GDM1 (cell line): ENCODE data around the gene PYROXD2.
"Not testable (repeated sequence)": the region's sequence is repeated elsewhere in the genome, so short reads cannot be mapped to it uniquely, and the experiment has no call there.

Experiments
- DNase-seq: peaks from one replicate; lab custom pipeline; 2025; lab: John Stamatoyannopoulos, UW

PYROXD2 gene

DNA sequence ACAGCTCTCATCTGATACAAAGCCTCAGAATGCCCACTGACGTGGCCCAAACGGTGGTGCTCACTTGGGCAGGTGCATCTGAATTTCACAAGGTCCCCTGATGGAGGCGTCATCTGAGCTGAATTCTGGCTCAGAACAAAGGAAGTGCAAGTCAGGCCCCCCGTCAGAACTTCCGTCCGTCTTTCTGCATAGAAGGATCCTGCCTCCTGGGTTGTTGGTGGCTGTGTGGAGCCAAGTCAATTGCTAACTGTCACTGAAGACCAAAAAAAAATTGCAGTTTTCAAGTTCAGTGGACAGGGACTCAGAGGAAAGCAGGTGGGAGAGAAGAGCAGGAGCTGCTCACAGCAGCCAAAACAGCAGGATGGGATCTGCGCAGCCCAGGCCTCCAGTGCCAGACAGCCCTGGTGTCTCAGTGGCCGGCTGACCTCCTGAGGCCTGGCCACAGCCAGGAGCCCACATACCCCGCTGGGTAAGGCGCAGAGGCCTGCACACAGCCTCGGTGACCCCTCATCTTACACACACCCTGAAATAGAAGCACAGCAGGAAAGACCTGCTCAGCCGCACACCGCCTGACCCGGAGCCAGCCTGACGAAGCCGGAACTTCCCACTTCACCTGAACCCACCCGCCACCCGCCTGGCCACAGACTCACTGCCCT is 49.4 kb downstream of the PYROXD2 start:
- DNase-seq, result no peak

DNA sequence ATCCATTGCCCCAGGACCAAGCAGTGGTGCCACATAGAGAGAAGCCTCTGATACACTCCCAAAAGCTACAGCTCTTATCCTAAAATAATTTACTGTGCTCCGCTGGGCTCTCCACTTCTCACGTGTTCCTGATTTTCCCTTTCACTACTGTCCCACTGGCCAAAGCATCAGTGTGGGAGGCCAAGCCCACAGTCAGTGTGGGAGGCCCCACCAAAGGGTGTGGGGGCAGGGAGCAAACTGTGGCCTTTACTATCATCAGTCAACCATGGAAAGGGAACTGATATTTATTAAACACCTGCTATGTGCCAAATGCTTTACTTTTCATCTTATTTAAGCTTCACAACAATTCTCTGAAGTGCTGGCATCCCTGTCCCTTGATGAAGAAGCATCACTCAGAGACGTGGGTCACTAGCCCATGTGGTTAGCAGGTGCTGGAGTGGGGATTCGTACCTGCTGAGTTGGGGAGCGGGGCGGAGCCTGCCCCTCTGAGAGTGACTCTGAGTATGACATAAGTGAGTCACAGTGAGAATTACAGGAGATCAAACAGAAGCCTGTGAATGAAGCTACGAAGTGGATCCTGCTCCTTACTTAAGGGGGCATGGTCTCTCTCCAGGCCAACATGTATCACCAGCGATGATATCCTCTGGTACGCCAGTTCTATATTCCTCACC is 50.4 kb downstream of the PYROXD2 start:
- no peak for DNase-seq

DNA sequence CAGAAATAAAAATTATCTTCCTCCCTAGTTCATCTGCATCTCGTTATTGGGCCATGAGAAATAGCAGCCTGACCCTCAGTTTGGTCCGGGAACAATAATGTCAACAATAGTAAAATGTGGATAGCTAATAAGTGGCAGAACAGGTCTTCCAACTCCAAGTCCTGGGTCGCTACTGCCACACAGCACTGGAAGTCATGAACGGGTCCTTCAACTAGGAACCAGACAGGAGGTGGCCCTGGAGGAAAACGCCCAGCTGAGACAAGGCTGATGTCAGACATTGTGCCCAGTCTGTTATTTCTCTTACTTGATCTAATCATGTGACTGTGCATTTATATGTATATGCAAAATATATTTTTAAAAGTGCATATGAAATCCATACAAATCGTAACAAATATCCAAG is 51.8 kb downstream of the PYROXD2 start:
- no peak for DNase-seq

DNA sequence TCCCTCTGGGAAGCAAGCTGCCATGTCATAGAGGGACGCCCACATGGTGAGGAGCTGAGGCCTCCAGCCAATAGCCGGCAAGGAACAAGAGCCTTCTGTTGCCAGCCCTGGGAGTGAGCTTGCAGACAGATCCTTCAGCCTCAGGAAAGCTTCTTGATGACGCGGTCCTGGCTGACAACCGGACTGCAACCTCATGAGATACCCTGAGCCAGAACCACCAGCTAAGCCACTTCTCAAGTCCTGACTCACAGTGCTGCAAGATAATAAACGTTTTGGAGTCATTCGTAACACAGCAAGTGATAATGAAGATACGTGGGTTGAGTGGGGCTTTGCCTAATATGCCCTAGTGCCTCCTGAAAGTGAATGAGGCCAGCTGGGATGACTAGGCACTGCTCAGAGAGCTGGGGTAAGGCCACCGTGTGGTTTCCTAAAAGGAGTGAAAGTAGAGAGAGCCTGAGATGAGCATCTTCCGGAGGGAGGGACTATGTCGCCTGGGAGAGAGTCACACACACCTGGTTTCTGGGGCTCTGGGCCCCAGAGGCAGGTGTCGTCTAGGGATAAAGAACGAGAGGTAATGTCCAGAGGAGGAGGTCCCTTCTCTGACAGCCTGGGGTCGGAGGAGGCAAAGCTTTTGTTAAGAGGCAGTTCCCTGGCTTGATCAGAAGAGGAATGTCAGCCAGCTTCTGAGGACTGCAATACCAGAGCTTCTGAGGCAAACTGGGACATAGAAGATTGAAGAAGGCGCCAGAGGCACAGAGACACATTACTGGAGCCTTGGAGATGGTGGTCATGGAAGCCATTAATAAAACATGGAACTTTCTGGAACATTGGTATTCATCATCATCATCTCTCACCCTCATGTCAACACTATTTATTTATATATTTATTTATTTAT is 53.6 kb downstream of the PYROXD2 start:
- DNase-seq, result no peak

DNA sequence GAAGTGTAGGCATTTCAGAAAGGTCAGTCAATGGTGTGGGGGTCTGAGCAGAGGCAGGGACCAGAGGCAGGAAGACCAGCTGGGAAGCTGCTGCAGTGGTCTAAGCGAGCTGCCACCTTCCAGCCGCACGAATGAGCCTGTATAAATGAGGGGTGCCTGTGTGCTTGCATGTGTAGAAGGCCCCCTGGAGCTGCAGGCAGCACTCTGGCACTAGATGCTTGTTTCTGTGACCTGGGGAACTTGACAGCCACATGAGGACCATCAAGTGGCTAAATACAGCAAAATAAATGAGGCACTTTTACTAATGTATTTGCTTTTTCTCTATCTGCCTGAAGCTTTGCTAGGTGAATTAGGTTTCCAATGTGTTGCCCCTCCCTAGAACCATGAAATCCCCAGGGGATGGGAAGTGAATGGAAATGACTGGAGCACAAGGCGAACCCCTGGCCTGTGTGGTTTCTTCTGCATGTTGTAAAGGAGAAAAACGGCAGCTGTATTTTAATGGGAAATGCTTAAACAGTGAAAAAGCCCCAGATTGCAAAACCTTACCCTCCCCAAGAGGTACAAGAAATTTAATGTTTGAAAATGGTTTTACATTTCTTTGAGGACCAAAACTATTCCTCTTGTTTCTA is 57.7 kb downstream of the PYROXD2 start:
- DNase-seq, result no peak

DNA sequence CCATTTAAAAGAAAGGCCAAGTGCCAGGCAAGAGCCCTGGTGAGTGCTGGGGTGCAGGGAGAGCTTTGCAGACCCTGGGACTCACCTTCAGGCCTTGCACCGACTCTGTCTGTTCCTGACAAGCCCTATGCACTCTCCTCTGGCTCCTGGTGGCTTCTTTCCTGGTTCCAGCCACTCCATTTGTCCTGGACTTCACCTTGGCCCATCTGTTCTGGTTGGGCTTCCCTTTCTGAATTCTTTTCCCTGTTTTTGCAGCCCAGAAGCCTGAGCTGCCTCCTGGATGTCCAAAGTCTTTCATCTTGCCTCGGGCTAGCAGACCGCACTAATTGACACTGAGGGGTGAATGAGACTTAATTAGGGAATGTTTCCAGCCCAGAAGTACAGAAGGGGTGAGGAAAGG is 60.5 kb downstream of the PYROXD2 start:
- no peak for DNase-seq

DNA sequence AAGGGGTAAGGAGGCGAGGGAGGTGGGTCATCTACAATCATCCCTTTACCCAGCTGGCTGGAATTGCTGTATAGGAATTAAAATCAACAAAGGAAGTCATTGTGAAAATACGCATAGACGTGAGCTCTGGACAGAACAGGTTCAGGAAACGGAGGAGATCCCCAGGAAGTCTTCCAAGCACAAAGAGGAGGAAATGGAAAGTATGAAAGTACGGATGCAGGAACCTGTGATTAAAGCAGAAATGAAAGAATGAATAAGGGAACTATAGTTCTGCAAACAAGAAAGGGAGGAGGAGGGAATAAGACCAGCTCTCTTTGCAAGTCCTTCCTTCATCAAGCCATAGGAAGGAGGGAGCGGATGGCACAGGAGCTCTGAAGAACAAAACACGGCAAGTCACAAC is 61.8 kb downstream of the PYROXD2 start:
- DNase-seq, result no peak

DNA sequence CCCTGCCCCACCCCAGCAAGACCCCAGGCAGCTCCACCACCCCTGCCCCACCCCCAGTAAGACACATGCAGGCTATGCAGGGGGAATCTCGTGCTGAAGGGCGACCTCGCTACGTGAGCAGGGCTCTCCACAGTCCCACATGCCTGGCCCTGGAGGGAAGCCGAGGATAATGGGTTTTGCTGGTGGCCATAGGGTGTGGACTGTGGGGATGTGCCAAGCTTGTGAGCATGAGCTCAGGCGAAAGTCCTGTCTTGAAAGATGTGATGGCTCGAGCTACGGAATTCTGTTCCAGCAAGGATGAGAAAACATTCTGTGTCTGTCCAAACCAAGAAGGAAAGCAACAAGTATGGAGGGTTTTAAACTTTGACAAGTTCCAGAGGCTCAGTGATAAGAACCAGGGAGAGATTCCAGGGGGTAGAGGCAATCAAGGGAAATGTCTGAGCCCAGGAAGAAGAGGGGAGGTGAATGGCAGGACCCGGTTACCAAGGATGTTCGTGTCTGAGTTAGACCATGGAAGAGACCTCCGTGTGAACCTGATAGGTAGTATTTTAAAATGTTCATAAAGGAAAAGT is 63.1 kb downstream of the PYROXD2 start:
- DNase-seq, result no peak

DNA sequence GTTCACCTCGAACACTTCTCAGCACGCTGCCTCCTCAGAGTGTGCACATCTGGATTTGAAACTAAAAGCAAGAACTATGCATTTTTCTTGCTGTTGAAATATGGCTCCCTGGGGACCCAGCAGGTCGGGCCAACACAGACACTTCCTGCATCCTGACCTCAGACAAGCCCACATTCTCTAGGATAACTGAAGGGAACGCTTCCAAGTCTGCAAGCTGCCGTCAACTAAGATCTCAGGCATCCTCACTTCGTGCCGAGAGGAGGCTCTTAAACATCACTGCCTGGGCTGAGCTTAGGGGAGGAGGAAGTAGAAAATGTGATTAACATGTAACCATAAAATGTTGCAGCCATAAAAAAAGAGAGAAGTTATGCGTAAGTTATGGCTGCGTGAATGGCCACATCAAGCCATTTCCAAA is 65.5 kb downstream of the PYROXD2 start:
- DNase-seq, result no peak

DNA sequence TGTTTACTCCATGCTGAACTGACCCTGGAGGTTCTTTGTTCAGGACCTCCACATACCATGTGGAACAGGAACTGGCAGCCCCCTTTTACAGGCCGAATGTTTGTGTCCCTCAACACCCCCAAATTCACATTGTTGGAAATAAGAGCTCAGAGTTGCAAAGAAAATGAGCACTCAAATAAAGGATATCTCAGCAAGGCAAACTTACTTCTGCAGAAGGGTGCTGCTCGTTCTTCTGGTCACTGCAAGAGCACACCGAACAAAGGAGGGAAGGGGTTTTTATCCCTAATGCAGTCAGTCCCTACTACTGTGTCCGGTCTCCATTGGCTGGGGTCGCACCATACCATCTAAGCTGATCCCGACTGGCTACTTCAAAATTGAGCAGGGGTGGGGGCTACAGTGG is 68.1 kb downstream of the PYROXD2 start:
- no peak for DNase-seq

DNA sequence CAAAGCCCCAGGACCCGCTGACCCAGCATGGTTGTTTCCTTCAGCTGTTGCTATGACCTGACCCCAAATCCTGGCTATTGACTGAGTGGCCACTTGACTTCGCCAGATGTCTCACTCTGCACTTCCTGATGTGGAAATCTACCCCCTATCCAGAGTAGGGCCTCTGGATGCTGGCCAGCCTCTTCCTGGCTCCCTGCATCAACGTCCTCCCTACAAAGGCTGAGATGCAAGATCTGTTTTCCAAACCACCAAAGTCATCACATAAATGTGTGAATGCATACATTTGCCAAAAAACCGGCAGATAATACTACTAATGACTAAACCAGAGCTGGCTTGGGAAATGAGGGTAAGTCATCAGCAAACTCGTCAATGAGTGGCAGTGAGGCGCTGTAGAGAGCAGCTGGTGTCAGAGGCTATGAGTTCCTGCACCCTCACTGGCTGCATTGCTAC is 70.4 kb downstream of the PYROXD2 start:
- no peak for DNase-seq

DNA sequence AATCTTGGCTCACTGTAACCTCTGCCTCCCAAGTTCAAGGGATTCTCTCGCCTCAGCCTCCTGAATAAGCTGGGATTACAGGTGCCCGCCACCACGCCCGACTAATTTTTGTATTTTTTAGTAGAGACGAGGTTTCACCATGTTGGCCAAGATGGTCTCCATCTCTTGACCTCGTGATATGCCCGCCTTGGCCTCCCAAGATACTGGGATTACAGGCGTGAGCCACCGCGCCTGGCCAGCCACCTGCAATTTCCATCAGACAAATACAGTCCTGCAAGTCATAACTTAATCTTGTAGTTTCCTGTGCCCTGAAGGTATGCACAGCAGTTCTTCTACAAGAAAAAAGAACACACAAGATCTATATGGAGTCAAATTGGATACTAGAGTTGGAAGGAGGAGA is 73.3 kb downstream of the PYROXD2 start:
- not testable (repeated sequence) for DNase-seq

DNA sequence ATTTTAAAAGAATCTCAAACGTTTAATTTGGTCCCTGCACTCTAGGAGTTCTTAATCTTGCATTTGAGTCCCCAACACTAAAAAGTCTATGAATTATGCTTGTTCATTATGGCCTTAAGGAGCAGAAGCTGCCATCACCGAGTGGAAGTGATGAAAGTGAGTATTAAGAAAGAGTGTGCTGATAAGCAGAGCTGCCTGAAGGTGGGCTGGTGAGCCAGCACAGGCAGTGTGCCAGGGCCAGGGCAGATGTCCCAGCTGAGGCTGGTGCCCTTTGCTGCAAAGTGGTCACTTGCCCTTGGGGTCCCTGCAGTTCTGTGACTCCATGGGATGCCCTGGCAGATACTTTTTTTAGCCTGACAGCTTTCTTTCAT is 74.1 kb downstream of the PYROXD2 start:
- no peak for DNase-seq

DNA sequence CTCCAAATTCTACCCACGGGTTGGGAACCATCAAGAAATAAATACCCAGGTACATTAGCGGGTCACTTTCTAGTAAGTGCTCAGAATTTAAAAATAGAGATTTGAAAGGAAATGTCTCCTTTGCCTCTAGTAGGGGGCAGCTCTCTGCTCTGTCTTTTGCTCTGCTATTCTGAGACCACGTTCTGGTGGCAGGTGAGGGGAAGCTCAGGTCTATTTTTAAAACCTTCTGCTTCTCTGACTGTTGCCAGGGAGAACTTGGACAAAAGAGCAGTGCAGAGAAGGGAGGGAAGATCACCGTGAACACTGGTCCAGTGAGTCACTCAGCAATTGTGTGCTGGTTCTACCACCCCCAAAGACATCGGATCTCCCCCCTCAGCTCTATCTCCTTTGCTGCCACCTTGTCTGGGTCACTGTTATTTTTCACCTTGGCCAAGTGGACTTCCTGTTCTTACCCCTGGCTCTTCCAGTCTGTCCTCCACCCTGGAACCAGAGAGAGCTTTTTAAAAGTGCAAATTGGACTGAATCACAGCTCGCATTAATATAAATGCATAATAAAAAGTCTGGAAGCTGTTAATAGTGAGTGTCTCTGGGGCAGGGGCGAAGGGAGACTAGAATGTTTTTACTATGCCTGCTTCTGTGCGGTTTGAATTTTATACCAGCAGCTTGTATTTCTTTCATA is 74.6 kb downstream of the PYROXD2 start:
- no peak for DNase-seq

DNA sequence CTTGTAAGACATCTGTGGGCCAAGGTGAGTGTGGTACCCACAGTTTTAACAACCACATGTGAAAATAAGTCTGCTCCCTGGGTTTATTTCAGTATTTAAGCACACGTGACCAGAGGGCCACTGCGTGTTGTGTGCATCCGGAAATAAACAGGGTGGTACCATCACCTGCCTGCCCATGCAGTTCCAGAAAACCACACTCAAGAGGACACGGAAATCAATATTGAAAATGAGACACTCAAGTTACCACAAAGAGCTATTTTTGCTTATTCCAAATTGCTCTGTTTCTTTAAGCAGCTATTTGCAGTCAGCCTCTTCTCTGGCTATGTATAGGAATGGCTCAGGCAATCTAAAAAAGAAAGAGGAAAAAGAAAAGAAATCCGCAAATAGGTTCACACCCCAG is 75.2 kb downstream of the PYROXD2 start:
- DNase-seq, result no peak

DNA sequence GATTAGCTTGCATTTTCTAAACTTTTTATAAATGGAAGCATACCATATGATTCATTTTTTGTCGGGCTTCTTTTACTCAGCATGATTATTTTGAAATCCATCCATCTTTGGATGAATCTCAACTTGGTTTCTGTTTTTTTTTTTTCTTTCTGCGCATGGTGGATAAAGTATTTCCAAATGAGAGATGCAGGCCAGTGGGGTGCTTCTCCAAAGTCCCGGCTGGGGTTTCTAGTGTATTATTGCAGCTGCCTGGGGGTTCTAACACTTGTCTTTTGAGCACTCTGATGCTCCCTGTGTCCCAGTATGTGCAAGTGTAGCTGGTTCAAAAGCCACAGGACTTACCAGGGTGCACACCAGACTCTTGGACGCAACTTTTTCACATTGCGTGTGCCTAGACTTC is 76.1 kb downstream of the PYROXD2 start:
- DNase-seq, result no peak

DNA sequence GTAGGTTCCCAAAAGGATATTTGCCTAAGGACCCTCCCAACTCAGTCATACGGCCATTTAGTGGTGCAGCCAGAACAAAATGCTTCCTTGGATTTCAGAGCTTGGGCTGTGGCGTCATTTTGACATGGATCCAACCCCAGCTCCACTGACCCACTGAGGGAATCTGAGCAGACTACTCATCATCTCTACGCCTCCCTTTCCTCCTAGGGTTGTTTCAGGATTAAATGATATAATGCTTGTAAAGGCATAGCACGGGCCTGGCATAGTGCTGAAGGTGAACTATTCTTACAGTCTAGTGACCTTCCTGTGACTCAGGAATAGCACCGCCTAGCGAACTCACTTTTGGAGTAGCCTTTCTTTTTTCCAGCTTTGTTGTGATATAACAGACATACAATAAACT is 76.7 kb downstream of the PYROXD2 start:
- no peak for DNase-seq

DNA sequence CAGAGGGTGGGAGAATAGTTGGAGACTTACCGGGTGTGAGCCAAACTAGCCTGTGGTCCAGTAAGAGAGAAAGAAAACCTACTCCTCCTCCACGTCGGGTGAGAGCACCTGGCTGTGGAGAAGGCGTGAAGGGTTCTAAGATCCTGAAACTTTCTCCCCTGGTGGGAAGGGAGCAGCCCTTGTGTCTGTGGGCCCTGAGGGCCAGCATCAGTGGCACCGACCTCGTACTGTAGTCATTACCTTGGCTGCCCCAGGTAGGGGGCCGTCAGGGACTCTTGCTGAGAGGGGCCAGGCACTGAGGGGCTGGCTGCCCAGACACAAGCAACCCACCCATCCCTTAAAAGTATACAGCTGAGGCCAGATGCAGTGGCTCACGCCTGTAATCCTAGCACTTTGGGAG is 77.5 kb downstream of the PYROXD2 start:
- DNase-seq, result no peak
